ENCODE data around the gene DSC3.

The DSC3 gene

GRCh38 chr18:31042406-31043181 lies at the start of gene DSC3 (continued):
- TF ChIP-seq BCL6B (tag by site-specific recombination; IDR thresholded peaks at IDR 0.05): no peak
- no peak for TF ChIP-seq MZF1 (tag by site-specific recombination; IDR thresholded peaks at IDR 0.05; ENCODE audit: borderline replicate concordance)
- no peak for TF ChIP-seq ZNF302 (tag by site-specific recombination; IDR thresholded peaks at IDR 0.05; ENCODE audit: low read depth)
- no peak for TF ChIP-seq ZNF580 (tag by site-specific recombination; IDR thresholded peaks at IDR 0.05)
- no peak for TF ChIP-seq EGR2 (tag by site-specific recombination; IDR thresholded peaks at IDR 0.05; ENCODE audit: low read depth)
- TF ChIP-seq GLIS1 (tag by site-specific recombination; IDR thresholded peaks at IDR 0.05): no peak; the same call in 1 of the 2 replicates
- no peak for TF ChIP-seq ZSCAN5A (tag by site-specific recombination; IDR thresholded peaks at IDR 0.05)
- TF ChIP-seq ZNF473 (tag by site-specific recombination; IDR thresholded peaks at IDR 0.05): no peak
- no peak for TF ChIP-seq ZNF416 (tag by site-specific recombination; IDR thresholded peaks at IDR 0.05)
- TF ChIP-seq ZNF211 (tag by site-specific recombination; IDR thresholded peaks at IDR 0.05; ENCODE audit: low read depth): no peak
- no peak; the same call in 1 of the 2 replicates for TF ChIP-seq ZBTB48 (tag by site-specific recombination; IDR thresholded peaks at IDR 0.05)
- TF ChIP-seq KLF7 (tag by site-specific recombination; IDR thresholded peaks at IDR 0.05; ENCODE audit: borderline replicate concordance): no peak; the same call in 1 of the 2 replicates
- no peak for TF ChIP-seq ZNF433 (tag by site-specific recombination; IDR thresholded peaks at IDR 0.05; ENCODE audit: low read depth)
- TF ChIP-seq ZNF350 (tag by site-specific recombination; IDR thresholded peaks at IDR 0.05): no peak
- TF ChIP-seq ZNF426 (tag by site-specific recombination; IDR thresholded peaks at IDR 0.05): no peak
- no peak for TF ChIP-seq SCRT1 (tag by site-specific recombination; IDR thresholded peaks at IDR 0.05; ENCODE audit: borderline replicate concordance)
- TF ChIP-seq GLI4 (tag by site-specific recombination; IDR thresholded peaks at IDR 0.05): no peak
- TF ChIP-seq ZSCAN30 (tag by site-specific recombination; IDR thresholded peaks at IDR 0.05): peak; percentile 39
- TF ChIP-seq ZNF335 (tag by site-specific recombination; conservative IDR thresholded peaks at IDR 0.05): peak; percentile 80
- peak; percentile 35; the same call in 1 of the 2 replicates for TF ChIP-seq YY2 (tag by site-specific recombination; IDR thresholded peaks at IDR 0.05)
- TF ChIP-seq ZNF202 (tag by site-specific recombination; IDR thresholded peaks at IDR 0.05; ENCODE audit: borderline replicate concordance): no peak
- TF ChIP-seq CTCF (tag by site-specific recombination; IDR thresholded peaks at IDR 0.05): 0 out of 2 replicates have a peak, but pooled peaks have one; percentile 9
- no peak for TF ChIP-seq ZNF324 (tag by site-specific recombination; IDR thresholded peaks at IDR 0.05)
- TF ChIP-seq MEIS1 (CRISPR knock-in tag; IDR thresholded peaks at IDR 0.05; ENCODE audit: borderline replicate concordance): no peak
- no peak for TF ChIP-seq ZNF19 (tag by site-specific recombination; IDR thresholded peaks at IDR 0.05; ENCODE audit: low read depth)
- no peak for TF ChIP-seq ZBTB1 (tag by site-specific recombination; IDR thresholded peaks at IDR 0.05)
- no peak for TF ChIP-seq ZNF529 (tag by site-specific recombination; IDR thresholded peaks at IDR 0.05; ENCODE audit: insufficient replicate concordance)
- TF ChIP-seq HOXA7 (CRISPR knock-in tag; IDR thresholded peaks at IDR 0.05; ENCODE audit: borderline replicate concordance): no peak
- no peak for TF ChIP-seq ZNF654 (tag by site-specific recombination; IDR thresholded peaks at IDR 0.05; ENCODE audit: low read depth)
- no peak for TF ChIP-seq ZNF626 (tag by site-specific recombination; IDR thresholded peaks at IDR 0.05)
- TF ChIP-seq ZNF639 (tag by site-specific recombination; IDR thresholded peaks at IDR 0.05): no peak
